Measurements from ENCODE around the gene ERMARD.

Gene ERMARD

GRCh38 chr6:169825558-169826225, 74.3 kb downstream of the ERMARD start:
- DNase-seq (ENCODE audit: low read depth) = no peak

GRCh38 chr6:169826697-169827096, 75.3 kb downstream of the ERMARD start:
- no peak for DNase-seq (ENCODE audit: low read depth)

- DNase-seq (ENCODE audit: low read depth) = no peak
Measured at GRCh38 chr6:169827290-169827717, 75.9 kb downstream of the ERMARD start.

- DNase-seq (ENCODE audit: low read depth) = no peak
Measured at GRCh38 chr6:169828176-169828575, 76.8 kb downstream of the ERMARD start.

- DNase-seq (ENCODE audit: low read depth) = no peak
Measured at GRCh38 chr6:169829786-169830185, 78.4 kb downstream of the ERMARD start.

- DNase-seq (ENCODE audit: low read depth) = no peak
Measured at GRCh38 chr6:169830876-169831275, 79.5 kb downstream of the ERMARD start.
